HG02840 (cell line): ENCODE data around the gene PRPF40B.
"Not testable (repeated sequence)": the region's sequence is repeated elsewhere in the genome, so short reads cannot be mapped to it uniquely, and the experiment has no call there.

Source experiments
- ATAC-seq: cut with Tn5 transposase; IDR thresholded peaks from one replicate; pipeline ENCODE4 v1.9.1; 2021; ENCODE audit warnings: mild to moderate bottlenecking, moderate library complexity, moderate number of reproducible peaks; ENCODE audit not compliant: unreplicated experiment, low FRiP score

PRPF40B gene

GRCh38 chr12:49623142-49623904 is at the start of gene PRPF40B:
Gene PRPF40B, plus strand, starts transcription at chr12:49623561. Its CDS starts 30 bp downstream, at chr12:49623591.
- peak; percentile 70 for ATAC-seq

- ATAC-seq = no peak
These were observed 45.6 kb upstream of the PRPF40B start for GRCh38 chr12:49577589-49578315.

DNA sequence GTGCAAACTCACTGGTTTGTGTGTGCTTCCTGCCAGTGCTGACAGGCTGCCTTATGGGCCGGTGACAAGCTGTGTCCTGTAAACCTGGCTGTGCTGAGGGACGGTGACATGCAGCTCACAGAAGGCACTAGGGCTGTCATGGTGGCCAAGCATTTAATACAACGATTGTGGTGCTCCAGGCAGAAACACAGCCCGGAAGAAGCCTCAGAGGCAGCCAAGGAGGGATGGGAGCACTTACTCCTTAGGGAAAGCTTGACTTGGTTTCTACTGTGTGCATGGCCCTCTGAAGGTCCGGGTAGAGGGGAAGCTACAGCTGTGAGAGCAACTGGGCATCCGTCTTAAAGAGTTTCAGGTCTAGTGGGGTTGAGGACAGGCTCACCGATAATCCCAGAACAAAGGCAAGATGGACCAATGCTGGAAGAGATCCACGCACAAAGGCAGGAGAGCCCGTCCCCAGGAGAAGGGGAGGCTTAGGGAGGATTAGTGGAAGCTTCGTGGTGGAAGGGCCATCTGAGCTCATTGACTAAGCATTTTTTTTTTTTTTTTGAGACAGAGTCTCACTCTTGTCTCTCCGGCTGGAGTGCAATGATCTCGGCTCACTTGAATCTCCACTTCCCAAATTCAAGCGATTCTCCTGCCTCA is 44.8 kb upstream of the PRPF40B start:
- no peak for ATAC-seq

- no peak for ATAC-seq
These were observed 42.5 kb upstream of the PRPF40B start for GRCh38 chr12:49580572-49581535.

GRCh38 chr12:49582201-49582600 is 41.2 kb upstream of the PRPF40B start:
- ATAC-seq = no peak

GRCh38 chr12:49582850-49583249 is 40.5 kb upstream of the PRPF40B start:
- no peak for ATAC-seq

DNA sequence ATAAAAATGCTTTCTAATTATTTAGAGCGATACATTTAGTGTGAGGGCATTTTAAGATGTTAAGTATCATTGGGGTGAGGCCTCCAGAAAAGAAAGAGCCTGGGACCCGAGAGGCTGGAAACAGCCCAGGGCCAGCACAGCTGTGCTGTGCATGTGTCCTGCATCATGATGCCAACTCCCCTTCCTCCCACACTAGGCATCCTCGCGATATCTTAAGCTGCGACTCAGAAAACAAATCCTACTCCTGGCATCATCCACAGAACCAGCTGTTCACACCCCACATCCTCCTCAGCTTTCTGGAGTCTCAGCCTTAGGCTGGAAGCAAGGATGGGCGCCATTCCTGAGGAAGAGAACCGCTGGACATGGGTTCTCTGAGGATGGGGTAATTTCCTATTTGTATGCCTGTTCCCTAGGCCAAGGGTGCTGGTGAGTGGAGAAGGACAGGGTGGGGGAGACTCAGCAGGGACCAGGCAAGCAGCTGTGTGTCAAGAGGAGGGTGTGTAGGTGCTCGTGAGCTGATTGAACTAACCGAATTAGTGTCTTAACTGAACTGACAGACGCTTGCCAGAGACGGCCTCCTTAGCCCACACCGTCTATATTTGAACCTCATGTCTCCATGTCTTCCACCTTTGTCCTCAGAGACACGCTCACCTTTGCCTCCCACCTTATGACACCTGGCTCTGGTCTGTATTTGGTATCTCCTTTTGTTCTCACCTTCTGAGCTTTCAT is 39.8 kb upstream of the PRPF40B start:
- ATAC-seq = no peak

GRCh38 chr12:49584591-49584990 is 38.8 kb upstream of the PRPF40B start:
- no peak for ATAC-seq

GRCh38 chr12:49585477-49586459 is 37.6 kb upstream of the PRPF40B start:
- no peak for ATAC-seq

- ATAC-seq = no peak
These were observed 36.0 kb upstream of the PRPF40B start for GRCh38 chr12:49587174-49587908.

- ATAC-seq = no peak
These were observed 35.1 kb upstream of the PRPF40B start for GRCh38 chr12:49588281-49588680.

- no peak for ATAC-seq
These were observed 34.4 kb upstream of the PRPF40B start for GRCh38 chr12:49588721-49589516.

DNA sequence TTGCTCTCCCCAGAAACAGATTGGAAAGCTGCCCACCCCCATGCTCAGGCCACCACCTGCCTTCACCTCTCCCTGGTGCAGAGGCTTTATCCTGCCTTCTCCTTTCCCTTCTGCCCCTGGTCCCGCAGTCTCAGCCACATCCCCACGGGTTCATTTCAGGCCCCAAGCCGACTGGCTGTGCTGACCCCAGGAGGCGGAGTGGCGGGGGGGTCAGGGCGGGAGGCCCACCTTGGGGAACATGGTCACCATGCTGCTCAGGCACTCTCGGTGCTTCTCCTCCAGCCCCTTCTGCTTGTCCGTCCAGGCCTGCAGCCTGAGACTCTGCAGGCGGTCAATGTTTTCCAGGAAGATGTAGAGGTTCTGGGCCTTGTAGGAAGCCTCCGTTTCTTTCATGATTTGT is 24.8 kb upstream of the PRPF40B start:
- ATAC-seq = no peak

DNA sequence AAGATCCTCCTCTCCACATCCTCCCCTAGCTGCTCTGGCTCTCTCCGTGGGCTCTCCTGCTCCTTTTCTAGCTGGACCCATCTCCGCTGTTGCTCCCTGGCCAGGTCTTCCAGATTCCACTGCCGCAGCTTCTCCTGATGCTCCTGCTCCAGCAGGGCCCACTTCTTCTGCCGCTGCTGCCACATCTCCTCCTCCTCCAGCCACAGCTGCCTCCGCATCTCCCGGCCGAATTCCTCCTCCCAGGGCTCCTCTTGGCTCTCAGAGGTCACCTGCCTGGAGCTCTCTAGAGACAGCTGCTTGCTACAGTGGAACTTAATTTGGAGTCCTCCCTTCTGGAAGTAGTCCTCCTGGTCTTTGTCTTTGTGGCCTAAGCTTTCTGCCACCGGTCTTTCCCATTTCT is 23.4 kb upstream of the PRPF40B start:
- ATAC-seq = no peak

- no peak for ATAC-seq
These were observed 19.6 kb upstream of the PRPF40B start for GRCh38 chr12:49603721-49604120.

DNA sequence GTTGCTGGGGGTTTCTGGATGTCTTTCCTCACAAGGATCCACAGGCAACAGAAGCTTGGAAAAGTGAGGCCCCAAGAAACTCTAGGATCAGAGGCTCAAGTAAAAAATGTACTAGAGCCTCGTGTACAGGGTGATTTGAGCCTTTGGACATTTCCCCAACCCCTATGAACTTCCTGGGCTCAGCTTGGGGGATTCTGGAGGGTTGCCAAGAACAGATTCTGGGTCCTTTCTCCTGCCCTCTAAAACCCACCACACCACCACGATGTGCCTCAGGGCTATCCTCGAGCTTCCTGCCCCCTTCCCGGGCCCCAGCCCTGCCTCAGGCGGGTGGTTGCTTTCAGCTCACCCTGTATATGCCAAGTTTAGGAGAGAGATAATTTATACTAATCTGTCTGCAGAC is 18.5 kb upstream of the PRPF40B start:
- no peak for ATAC-seq

- not testable (repeated sequence) for ATAC-seq
These were observed 17.8 kb upstream of the PRPF40B start, which contains the start of gene FAM186B for GRCh38 chr12:49605539-49605938. Gene FAM186B, minus strand, starts transcription at chr12:49605639. Its CDS starts 162 bp downstream, at chr12:49605477.
